Measurements from ENCODE around the gene MRPS12. TPM values are rescaled to one million over a fixed set of nuclear protein-coding genes. Genes with fewer than 3 reads are reported as not detected.

MRPS12 gene
- total and polyA plus RNA-seq, 9 of the 15 experiments (the other 6 are each of a cell fraction or from before 2014, with no cell fraction given): 8.1 to 174 (median 52.0) TPM

DNA sequence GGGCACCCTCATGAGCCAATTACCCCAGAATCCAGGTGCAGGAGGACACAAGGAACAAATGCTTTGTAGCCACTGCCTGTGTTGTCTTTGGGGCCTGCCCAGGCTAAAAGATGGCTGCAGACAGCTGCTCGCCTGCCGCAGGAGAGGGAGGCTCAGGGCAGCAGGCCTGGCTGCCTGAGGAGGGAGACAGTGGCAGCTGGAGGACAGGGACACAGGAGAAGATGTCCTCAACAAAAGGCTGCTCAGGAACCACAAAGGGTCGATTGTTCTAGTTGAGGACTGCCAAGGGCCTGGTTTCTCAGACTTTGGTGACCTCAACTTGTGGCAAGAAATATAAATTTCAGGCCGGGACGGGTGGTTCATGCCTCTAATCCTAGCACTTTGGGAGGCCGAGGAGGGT lies 39.0 kb upstream of the MRPS12 start:
- Histone ChIP-seq H3K9ac (ENCODE audit: insufficient read depth in 1 of 2, low read depth in 2 of 2, low read length in 2 of 2) (peak overlapping the region in 1 of 2 experiments; percentile 75; a peak in 2 of 4 replicates), H3K79me2 (ENCODE audit: control insufficient read depth, insufficient read depth, low read length) (no peaks in the 10 kb centered on the region), H3K36me3 (ENCODE audit: control insufficient read depth, insufficient read depth, low read length) (peaks cover 23% of the 10 kb centered on the region; the same call in 2 of the 3 replicates), H2AFZ (ENCODE audit: low read depth, low read length) (no peak overlapping the region), H3K27me3 (ENCODE audit: control insufficient read depth in 2 of 2, insufficient read depth in 2 of 2, low read length in 2 of 2) (no peaks in the 10 kb centered on the region), H3K9me1 (ENCODE audit: control insufficient read depth, insufficient read depth, low read length) (no peaks in the 10 kb centered on the region), H3K4me1 (replicated peaks in 1 of 2; ENCODE audit: control insufficient read depth in 2 of 2, insufficient read depth in 2 of 2, low read length in 2 of 2) (peaks cover 0 to 20% of the 10 kb centered on the region in 2 experiments; a peak in 3 of 5 replicates), H3K9me3 (replicated peaks; ENCODE audit: control insufficient read depth, insufficient read depth, low read depth, low read length) (no peaks in the 10 kb centered on the region), H3K4me2 (ENCODE audit: insufficient read depth, low read length) (no peak overlapping the region), H3K27ac (ENCODE audit: extremely low read depth, low read depth, low read length) (no peak overlapping the region), H4K20me1 (replicated peaks; ENCODE audit: control insufficient read depth, insufficient read depth, low read length) (no peaks in the 10 kb centered on the region), H3K4me3 (no peak overlapping the region)
- ChIA-PET CTCF (ENCODE audit: low intra/inter-chr PET ratio) (no interaction called here), POLR2A (interaction anchor here (0.9 kb wide), 1 partner anchor 11 kb away, joined by 3 read pairs; no protein-coding TSS in a partner anchor)
- no peak for TF ChIP-seq OTX1 (CRISPR knock-in tag; IDR thresholded peaks at IDR 0.05)
- no peak for ATAC-seq
- DNase-seq (ENCODE audit: extremely low read depth in 1 of 4, low spot score in 3 of 4): no peak
- no peak for FAIRE-seq
- intact Hi-C loops (cut with micrococcal nuclease) (no loop called here), in situ Hi-C loops (cut with MboI) (no loop called here)
- WGBS (ENCODE audit: insufficient coverage, low coverage, missing lambda C conversion rate): 77% methylated on average over 6 of the region's 6 CpGs
- BruUV-seq (replicated peaks): no TSS peak

DNA sequence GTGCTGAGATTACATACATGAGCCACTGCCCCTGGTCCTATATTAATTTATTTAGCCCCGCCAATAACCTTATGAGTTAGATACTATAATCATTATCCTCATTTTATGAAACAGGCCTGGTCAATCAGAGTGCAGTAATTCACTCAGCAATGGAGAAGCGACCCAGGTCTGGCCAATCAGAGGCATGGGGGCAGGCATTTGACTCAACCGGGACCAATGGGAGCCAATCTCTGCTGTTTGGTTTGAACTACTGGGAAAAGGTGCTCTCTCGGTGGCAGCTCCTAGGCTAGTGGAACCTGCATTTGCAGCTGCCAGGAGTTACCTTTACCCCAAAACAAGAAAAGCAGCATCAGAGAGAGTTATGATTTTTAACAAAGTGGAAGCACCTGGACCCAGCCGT lies 37.9 kb upstream of the MRPS12 start:
- peak in 1 of 4 experiments; percentile 53 for DNase-seq (ENCODE audit: extremely low read depth in 1 of 4, low spot score in 3 of 4)
- Histone ChIP-seq H3K79me2 (ENCODE audit: control insufficient read depth, insufficient read depth, low read length) (no peaks in the 10 kb centered on the region), H3K9me1 (ENCODE audit: control insufficient read depth, insufficient read depth, low read length) (no peaks in the 10 kb centered on the region), H3K4me1 (replicated peaks in 1 of 2; ENCODE audit: control insufficient read depth in 2 of 2, insufficient read depth in 2 of 2, low read length in 2 of 2) (peaks cover under 1 to 21% of the 10 kb centered on the region in 2 experiments; a peak in 4 of 5 replicates), H3K9me3 (replicated peaks; ENCODE audit: control insufficient read depth, insufficient read depth, low read depth, low read length) (no peaks in the 10 kb centered on the region), H2AFZ (ENCODE audit: low read depth, low read length) (no peak overlapping the region), H3K9ac (ENCODE audit: insufficient read depth in 1 of 2, low read depth in 2 of 2, low read length in 2 of 2) (no peak overlapping the region), H3K27me3 (ENCODE audit: control insufficient read depth in 2 of 2, insufficient read depth in 2 of 2, low read length in 2 of 2) (no peaks in the 10 kb centered on the region), H3K27ac (ENCODE audit: extremely low read depth, low read depth, low read length) (no peak overlapping the region), H4K20me1 (replicated peaks; ENCODE audit: control insufficient read depth, insufficient read depth, low read length) (no peaks in the 10 kb centered on the region), H3K4me2 (ENCODE audit: insufficient read depth, low read length) (no peak overlapping the region), H3K36me3 (ENCODE audit: control insufficient read depth, insufficient read depth, low read length) (peaks cover 23% of the 10 kb centered on the region; the same call in 2 of the 3 replicates), H3K4me3 (no peak overlapping the region)
- BruUV-seq (replicated peaks): no TSS peak
- FAIRE-seq: no peak
- ChIA-PET POLR2A (interaction anchor here (1.0 kb wide), 1 partner anchor 11 kb away, joined by 3 read pairs; no protein-coding TSS in a partner anchor), CTCF (ENCODE audit: low intra/inter-chr PET ratio) (interaction anchor here (0.6 kb wide), 1 partner anchor 28 kb away, joined by 3 read pairs; no protein-coding TSS in a partner anchor)
- TF ChIP-seq ZNF445 (CRISPR knock-in tag; IDR thresholded peaks at IDR 0.05; ENCODE audit: low read depth): no peak
- TF ChIP-seq KAT8 (IDR thresholded peaks at IDR 0.05; ENCODE audit: low read depth): no peak
- no peak for TF ChIP-seq ILK (tag; IDR thresholded peaks at IDR 0.05; ENCODE audit: borderline replicate concordance, low read depth)
- TF ChIP-seq NFYB (IDR thresholded peaks at IDR 0.05; ENCODE audit: extremely low read depth, insufficient read length): peak; percentile 77
- no peak for TF ChIP-seq ZNF224 (CRISPR knock-in tag; IDR thresholded peaks at IDR 0.05)
- TF ChIP-seq, protein P1, sequence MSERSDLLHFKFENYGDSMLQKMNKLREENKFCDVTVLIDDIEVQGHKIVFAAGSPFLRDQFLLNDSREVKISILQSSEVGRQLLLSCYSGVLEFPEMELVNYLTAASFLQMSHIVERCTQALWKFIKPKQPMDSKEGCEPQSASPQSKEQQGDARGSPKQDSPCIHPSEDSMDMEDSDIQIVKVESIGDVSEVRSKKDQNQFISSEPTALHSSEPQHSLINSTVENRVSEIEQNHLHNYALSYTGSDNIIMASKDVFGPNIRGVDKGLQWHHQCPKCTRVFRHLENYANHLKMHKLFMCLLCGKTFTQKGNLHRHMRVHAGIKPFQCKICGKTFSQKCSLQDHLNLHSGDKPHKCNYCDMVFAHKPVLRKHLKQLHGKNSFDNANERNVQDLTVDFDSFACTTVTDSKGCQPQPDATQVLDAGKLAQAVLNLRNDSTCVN (CRISPR knock-in tag; IDR thresholded peaks at IDR 0.05): no peak
- no peak for TF ChIP-seq POLR2AphosphoS5 (IDR thresholded peaks at IDR 0.05; ENCODE audit: control insufficient read depth, insufficient read depth, low read depth, low read length)
- TF ChIP-seq ZNF311 (CRISPR knock-in tag; IDR thresholded peaks at IDR 0.05): no peak
- TF ChIP-seq, protein P2, sequence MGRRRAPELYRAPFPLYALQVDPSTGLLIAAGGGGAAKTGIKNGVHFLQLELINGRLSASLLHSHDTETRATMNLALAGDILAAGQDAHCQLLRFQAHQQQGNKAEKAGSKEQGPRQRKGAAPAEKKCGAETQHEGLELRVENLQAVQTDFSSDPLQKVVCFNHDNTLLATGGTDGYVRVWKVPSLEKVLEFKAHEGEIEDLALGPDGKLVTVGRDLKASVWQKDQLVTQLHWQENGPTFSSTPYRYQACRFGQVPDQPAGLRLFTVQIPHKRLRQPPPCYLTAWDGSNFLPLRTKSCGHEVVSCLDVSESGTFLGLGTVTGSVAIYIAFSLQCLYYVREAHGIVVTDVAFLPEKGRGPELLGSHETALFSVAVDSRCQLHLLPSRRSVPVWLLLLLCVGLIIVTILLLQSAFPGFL (CRISPR knock-in tag; IDR thresholded peaks at IDR 0.05): no peak
- peak; percentile 45; the same call in 1 of the 3 replicates for ATAC-seq
- 69% methylated on average over 4 of the region's 5 CpGs for WGBS (ENCODE audit: insufficient coverage, low coverage, missing lambda C conversion rate)
- in situ Hi-C loops (cut with MboI) (no loop called here), intact Hi-C loops (cut with micrococcal nuclease) (no loop called here)
